Neuron (in vitro differentiated cells): Measurements from ENCODE around the gene PCSK6.
"Not testable (repeated sequence)": the region's sequence is repeated elsewhere in the genome, so short reads cannot be mapped to it uniquely, and the experiment has no call there.

Experiments
- H2AFZ ChIP-seq: one replicate; pipeline ENCODE4 v1.6.1; 2013; ENCODE audit warnings: low read depth, mild to moderate bottlenecking, inconsistent platforms, low read length, moderate library complexity
- H3K27me3 ChIP-seq: one replicate; pipeline ENCODE4 v1.6.1; 2013; ENCODE audit warnings: low read length; ENCODE audit not compliant: insufficient read depth
- H3K36me3 ChIP-seq: one replicate; pipeline ENCODE4 v1.6.1; 2013; ENCODE audit warnings: low read length; ENCODE audit not compliant: insufficient read depth
- H3K4me1 ChIP-seq: one replicate; pipeline ENCODE4 v1.6.1; 2013; ENCODE audit warnings: low read length; ENCODE audit not compliant: insufficient read depth
- H3K4me3 ChIP-seq: 2 replicates; pipeline ENCODE4 v1.5.1; 2013; ENCODE audit warnings: mild to moderate bottlenecking, low read length, moderate library complexity
- H3K9me3 ChIP-seq: one replicate; pipeline ENCODE4 v1.6.1; 2013; ENCODE audit warnings: low read length

Gene PCSK6

DNA sequence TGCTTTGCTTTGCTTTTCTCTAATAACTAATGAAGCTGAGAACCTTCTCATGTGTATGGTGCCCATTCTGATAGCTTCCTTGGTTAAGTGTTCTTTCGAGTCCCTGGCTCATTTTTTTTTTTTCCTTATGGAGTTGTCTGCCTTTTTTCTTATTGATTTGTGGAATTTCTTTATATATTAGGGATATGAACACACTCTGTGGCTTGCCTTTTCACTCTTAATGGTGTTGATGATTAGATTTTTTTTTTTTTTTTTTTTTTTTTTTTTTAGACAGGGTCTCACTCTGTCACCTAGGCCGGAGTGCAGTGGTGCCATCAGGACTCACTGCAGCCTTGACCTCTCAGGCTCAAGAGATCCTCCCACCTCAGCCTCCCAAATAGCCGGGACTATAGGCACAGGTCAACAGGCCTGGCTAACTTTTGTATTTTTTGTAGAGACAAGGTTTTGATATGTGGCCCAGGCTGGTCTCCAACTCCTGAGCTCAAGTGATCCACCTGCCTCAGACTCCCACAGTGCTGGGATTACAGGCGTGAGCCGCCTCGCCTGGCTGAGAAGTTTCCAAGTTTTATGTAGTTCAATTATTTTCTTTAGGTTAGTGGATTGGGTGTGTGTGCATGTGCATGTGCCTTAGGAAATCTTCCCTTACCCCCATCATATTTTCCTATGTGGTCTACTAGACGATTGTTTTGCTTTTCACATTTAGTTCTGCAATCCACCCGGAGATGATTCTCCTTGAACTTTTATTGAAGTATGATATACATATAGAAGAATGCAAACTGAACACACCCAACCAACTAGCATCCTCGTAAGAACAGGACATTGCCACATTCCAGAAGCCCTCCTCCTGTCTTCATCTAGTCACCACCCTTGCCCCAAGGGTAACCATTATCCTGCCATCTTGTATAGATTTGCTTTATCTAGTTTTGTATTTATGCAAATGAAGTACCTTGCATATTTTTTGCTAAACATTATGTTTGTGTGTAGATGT, 192.8 kb downstream of the PCSK6 start:
- no peaks in the 10 kb centered on the region for H3K27me3 ChIP-seq
- peaks cover 8% of the 10 kb centered on the region for H3K36me3 ChIP-seq
- H3K4me1 ChIP-seq: peaks cover 22% of the 10 kb centered on the region
- no peaks in the 10 kb centered on the region for H3K9me3 ChIP-seq
- H2AFZ ChIP-seq: no peak overlapping the region
- H3K4me3 ChIP-seq: peak overlapping the region; percentile 89

DNA sequence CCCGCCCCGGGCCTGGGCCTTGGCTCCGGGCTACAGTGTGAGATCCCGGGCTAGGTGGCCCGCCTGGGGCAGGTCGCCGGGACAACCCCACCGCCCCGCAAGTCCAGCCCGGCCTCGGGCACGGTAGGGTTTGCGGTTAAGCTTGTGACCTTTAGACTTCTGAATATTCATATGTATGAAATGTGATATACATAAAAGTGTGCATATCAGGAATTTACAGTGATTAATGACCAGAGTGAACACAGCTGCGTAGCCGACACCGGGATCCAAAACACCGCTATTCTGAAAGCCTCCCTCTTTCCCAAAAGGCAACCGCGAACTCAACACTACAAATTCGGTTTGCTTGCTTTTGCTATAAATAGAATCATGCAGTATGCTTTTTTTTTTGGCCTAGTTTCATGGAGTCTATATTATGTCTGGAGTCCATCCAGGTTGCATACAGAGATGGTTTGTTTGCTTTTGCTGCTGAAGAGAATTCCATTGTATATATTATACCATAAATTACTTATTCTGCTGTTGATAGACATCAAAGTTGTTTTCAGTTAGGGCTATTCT, 193.8 kb downstream of the PCSK6 start:
- H3K36me3 ChIP-seq: peaks cover 16% of the 10 kb centered on the region
- peaks cover 22% of the 10 kb centered on the region for H3K4me1 ChIP-seq
- H3K27me3 ChIP-seq: no peaks in the 10 kb centered on the region
- no peaks in the 10 kb centered on the region for H3K9me3 ChIP-seq
- peak overlapping the region; percentile 89 for H3K4me3 ChIP-seq
- H2AFZ ChIP-seq: peak overlapping the region; percentile 39

DNA sequence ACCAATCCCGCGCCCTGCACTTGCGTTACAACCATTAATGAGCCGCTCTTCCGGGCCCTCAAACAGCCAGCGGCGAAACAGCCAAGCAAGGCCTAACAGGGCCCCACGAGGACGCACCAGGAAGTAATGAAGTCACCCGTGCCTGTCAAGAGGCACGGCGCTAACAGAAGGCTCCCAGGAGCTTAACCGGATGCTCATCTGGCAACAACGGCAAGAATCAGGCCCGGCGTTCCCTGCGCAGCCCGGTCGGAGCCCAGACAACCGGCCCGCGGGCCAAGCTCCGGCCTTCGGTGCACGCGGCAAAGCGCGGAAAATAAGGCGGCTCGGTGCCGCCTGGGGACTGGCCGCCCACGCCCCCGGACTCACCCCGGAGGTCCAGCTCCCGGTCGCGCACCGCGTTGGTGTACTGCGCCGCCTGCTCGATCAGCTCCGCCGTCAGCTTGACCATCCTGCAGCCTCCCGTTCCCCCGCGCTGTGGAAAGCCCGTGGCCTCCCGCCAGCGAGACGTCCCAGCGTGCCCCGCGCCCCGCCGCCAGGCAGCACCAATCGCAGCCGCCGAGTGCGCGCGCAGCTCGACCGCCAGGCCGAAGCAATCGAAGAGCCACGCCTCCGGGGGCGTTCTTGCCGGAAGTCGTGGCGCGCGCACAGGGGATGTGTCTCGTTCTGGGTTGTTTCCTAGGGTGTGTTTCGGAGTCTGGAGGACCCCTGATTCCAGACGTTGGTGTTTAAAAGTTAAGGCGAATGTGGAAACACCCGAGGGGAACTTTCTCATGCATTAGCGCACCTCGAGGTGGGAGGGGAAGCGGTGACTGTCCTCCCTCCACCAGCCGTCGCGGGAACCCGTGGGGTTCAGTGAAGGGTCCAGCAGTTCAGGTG, 194.5 kb downstream of the PCSK6 start, which contains the start of gene SNRPA1:
TSS of gene SNRPA1 (minus strand) at position 518 of the 876 bp plus-strand sequence. CDS start at position 448, 70 bp downstream.
- Histone ChIP-seq H2AFZ (peak within 1 kb of the TSS; percentile 39), H3K27me3 (no peaks in the 10 kb centered on the region), H3K4me1 (peaks cover 22% of the 10 kb centered on the region), H3K9me3 (no peaks in the 10 kb centered on the region), H3K4me3 (peak within 1 kb of the TSS; percentile 89), H3K36me3 (peaks cover 19% of the 10 kb centered on the region)

DNA sequence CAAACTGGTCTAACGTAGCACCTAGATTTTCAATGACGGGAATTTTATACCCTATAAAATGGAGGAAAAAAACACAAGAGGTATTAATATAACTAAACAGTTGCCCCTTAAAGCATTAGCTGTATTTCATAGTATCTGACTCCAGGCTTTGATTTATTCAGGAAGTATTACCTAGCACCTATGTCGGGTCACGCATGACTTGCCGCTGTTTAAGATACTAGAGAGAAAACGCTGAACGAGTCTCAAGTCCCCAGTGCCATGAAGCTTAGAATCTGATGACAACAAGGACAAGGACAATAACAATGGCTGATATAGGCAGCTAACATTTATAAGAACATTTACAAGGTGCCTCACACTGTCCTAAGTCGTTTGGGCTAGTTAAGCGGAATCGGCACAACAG, 196.4 kb downstream of the PCSK6 start:
- H3K36me3 ChIP-seq: peaks cover 32% of the 10 kb centered on the region
- peaks cover 22% of the 10 kb centered on the region for H3K4me1 ChIP-seq
- H3K9me3 ChIP-seq: no peaks in the 10 kb centered on the region
- no peaks in the 10 kb centered on the region for H3K27me3 ChIP-seq
- no peak overlapping the region for H2AFZ ChIP-seq
- H3K4me3 ChIP-seq: peak overlapping the region; percentile 89

DNA sequence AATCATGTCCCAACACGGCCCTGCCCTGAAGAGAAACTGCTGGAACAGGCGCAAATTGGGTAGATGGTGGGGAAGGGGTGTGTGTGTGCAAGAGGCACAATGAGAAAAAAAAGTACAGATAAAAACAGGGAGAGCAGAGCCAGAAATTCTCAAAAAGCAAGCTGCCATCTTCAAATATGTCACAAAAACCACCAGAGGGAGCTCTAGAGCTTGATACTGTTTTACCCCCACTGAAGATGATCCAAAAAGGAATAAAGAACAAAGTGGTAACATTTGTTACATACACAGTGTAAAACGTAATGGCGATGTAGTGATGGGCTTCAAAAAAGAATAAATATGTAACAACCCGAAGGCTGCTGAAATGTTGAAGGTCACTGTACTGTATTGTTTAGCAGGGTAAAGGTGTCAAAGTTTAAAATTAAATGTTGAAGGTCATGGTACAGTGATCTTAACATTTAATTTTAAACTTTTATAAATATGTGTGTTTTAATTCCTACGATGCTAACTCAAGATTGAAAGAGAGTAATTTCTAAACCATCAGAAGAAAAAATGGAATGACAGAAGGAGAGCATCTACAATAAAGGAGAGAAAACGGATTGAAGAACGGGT, 200.5 kb downstream of the PCSK6 start:
- no peak overlapping the region for H3K4me3 ChIP-seq
- H3K36me3 ChIP-seq: peaks cover 66% of the 10 kb centered on the region
- H3K27me3 ChIP-seq: no peaks in the 10 kb centered on the region
- no peaks in the 10 kb centered on the region for H3K9me3 ChIP-seq
- H3K4me1 ChIP-seq: peaks cover 8% of the 10 kb centered on the region
- H2AFZ ChIP-seq: no peak overlapping the region

DNA sequence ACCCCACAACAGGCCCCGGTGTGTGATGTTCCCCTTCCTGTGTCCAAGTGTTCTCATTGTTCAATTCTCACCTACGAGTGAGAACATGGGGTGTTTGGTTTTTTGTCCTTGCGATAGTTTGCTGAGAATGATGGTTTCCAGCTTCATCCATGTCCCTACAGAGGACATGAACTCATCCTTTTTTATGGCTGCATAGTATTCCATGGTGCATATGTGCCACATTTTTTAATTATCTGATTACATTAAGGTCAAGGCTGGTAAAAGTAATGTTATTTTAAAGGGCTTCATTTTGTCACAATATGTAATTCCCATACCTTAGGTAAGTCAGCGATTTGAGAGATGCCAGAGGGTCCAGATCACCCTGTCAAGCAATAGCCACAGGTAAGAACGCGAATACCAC, 202.2 kb downstream of the PCSK6 start:
- not testable (repeated sequence) for H3K27me3 ChIP-seq, H3K4me1 ChIP-seq, H2AFZ ChIP-seq, H3K9me3 ChIP-seq, H3K4me3 ChIP-seq
- peaks cover 77% of the 10 kb centered on the region for H3K36me3 ChIP-seq

DNA sequence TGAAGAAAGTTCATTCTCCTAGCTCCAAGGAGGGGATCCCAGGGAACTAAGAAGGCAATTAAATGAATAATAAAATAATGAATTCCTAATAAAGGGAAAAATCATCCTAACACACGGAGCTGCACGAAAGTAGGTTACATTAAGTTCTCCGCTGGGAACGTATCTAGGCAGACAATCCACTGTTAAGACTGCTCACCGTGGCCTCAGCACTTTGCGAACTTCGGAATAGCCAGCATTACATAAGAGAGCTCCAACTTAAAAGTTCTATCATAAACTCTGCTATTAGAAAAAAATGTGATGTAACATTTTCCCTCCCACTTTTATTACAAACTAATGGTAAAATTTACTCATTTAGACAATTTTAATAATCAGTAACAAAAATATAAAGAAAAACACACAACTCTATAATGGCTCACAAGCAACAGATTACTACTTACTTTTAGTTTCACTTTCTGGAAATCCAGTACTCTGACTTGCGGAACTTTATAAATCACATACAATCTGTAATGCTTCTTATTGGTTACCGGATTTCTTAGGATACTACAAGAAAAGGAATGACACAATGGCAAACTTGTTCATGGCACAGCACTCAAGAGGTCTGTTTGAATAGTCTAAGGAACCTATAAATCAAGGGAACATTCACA, 202.9 kb downstream of the PCSK6 start:
- Histone ChIP-seq H2AFZ (no peak overlapping the region), H3K27me3 (no peaks in the 10 kb centered on the region), H3K9me3 (no peaks in the 10 kb centered on the region), H3K4me1 (no peaks in the 10 kb centered on the region), H3K4me3 (no peak overlapping the region), H3K36me3 (peaks cover 75% of the 10 kb centered on the region)

DNA sequence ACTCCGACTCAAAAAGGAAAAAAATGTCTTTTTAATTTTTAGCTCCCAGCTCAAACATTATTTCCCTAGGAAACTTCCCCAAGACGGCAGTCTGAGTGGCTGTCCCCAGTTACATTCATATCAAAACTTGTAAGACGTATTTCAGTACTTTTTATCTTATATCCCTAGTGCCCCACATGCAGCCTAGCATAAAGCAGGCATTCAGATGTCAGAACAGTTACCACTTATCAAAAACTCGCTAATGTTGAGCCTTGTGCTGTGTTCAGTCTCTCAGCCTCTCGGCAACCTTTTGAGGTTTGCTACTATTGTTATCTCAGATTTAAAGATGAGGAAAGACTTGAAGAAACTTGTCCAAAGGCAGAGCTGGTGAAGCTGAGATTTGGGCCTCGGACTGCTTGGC, 205.6 kb downstream of the PCSK6 start:
- Histone ChIP-seq H2AFZ (no peak overlapping the region), H3K9me3 (no peaks in the 10 kb centered on the region), H3K36me3 (peaks cover 69% of the 10 kb centered on the region), H3K4me3 (no peak overlapping the region), H3K4me1 (no peaks in the 10 kb centered on the region), H3K27me3 (no peaks in the 10 kb centered on the region)

DNA sequence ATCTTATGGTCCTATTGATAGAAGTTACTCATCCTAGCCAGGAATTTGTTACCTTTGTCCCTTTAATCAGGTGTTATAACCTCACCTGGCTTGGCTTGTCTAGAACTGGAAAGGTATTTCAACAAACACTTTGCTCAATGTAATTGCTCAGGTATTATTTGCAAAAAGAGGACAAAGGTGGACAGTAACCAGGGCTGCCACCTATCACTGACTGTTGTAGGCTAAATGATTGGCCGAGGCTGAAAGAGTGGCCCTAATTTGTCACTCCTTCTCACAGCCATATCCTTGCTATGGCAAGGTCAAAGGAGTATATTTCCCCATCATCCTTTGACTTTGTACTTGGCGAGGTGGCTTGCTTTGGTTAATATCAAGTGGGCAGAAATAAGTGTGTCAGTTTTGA, 209.5 kb downstream of the PCSK6 start:
- peaks cover 44% of the 10 kb centered on the region for H3K36me3 ChIP-seq
- no peak overlapping the region for H3K4me3 ChIP-seq
- H3K4me1 ChIP-seq: peaks cover 15% of the 10 kb centered on the region
- H3K9me3 ChIP-seq: no peaks in the 10 kb centered on the region
- H2AFZ ChIP-seq: no peak overlapping the region
- H3K27me3 ChIP-seq: no peaks in the 10 kb centered on the region

DNA sequence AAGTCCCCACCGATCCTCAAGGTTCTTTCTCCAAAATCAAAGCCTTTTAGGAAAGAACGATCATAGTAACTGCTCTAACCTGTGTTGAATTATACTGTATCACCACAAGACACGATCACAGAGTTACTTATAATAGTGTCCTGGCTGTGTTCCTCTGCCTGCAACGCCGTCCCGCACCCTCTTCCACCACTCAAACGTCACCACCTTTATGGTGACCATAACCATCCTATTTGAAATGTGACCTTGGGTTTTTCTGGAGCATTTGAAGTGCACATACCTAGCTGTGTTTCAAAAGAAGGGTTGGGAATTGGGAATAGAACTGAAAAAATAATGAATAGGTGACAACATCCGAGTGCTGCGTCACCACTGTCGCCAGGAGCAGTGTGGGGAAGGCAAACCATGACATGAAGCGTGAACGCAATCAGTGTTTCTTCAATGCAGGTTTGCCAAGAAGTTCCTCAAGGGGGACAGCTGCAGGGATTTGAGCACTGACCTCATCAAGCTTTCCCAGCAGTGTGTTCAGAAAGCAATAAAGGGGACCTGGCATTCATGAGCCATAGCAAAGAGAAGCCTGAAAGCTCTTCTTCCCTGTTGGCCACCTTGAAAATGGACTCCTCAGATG, 211.5 kb downstream of the PCSK6 start:
- H3K4me1 ChIP-seq: peaks cover 15% of the 10 kb centered on the region
- H3K9me3 ChIP-seq: no peaks in the 10 kb centered on the region
- H3K27me3 ChIP-seq: no peaks in the 10 kb centered on the region
- peak overlapping the region; percentile 92 for H3K4me3 ChIP-seq
- H2AFZ ChIP-seq: peak overlapping the region; percentile 90
- peaks cover 48% of the 10 kb centered on the region for H3K36me3 ChIP-seq

DNA sequence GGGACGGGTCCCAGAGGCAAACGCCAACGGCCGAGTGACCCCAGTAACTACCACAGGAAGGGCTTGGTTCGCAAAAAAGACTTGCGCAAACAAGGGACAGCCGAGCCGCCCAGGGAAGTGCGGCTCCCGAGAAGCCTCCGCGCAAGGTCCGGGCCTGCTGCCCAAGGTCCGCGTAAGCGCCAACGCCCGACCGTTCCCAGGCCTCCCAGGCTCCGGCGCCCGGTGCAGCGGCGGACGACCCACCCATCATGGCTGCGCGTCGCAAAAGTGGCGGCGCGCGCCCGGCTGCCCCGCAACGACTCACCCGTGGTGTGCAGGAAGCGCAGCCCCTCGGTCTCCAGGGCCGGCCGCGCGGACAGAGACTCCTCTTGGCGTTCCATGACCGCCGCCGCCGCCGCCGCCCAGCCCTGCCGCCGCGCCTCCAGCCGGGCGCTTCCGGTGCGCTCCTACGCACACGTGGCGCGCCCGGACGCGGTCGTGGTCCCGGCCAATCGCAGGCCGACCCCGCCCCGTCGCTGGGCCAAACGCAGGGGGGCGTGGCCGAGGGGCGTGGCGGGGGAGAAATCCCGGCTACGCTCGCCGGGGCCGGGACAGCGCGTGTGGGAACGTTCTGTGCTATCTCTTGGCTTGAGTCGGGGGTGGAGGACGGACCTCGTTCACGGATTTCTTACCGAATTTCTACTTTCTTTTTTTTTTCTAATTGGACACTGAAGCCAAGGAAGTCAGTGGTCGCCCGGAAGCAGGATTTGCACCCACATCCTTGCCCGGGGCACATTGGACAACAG, 212.3 kb downstream of the PCSK6 start, which contains the start of gene SELENOS:
TSS of gene SELENOS (minus strand) at position 448 of the 785 bp plus-strand sequence. CDS start at position 380, 68 bp downstream.
- Histone ChIP-seq H3K9me3 (no peaks in the 10 kb centered on the region), H3K4me1 (peaks cover 15% of the 10 kb centered on the region), H3K27me3 (no peaks in the 10 kb centered on the region), H3K4me3 (peak within 1 kb of the TSS; percentile 92), H2AFZ (peak within 1 kb of the TSS; percentile 90), H3K36me3 (peaks cover 48% of the 10 kb centered on the region)
